Mesendoderm (in vitro differentiated cells): ENCODE measurements around the gene GSTA4.

Experiments
- DNase-seq: peaks from one replicate; pipeline ENCODE4 v3.0.0; 2013
- H2AK5ac ChIP-seq: 2 replicates; pipeline ENCODE4 v1.6.1; 2013; ENCODE audit warnings: low read length, inconsistent platforms
- H2BK120ac ChIP-seq: 2 replicates; pipeline ENCODE4 v1.6.1; 2013; ENCODE audit warnings: low read depth, mild to moderate bottlenecking, low read length, moderate library complexity, mixed read lengths
- H2BK15ac ChIP-seq: replicated peaks from 2 replicates; pipeline ENCODE4 v1.6.1; 2013; ENCODE audit warnings: low read depth, mild to moderate bottlenecking, moderate library complexity
- H2BK5ac ChIP-seq: 2 replicates; pipeline ENCODE4 v1.6.1; 2013; ENCODE audit warnings: low read length, inconsistent platforms
- H3K18ac ChIP-seq: 2 replicates; pipeline ENCODE4 v1.6.1; 2013; ENCODE audit warnings: mild to moderate bottlenecking, low read length, mixed read lengths
- H3K23ac ChIP-seq: one replicate; pipeline ENCODE4 v1.6.1; 2013; ENCODE audit warnings: low read length
- H3K27ac ChIP-seq: 2 replicates; pipeline ENCODE4 v1.5.1; 2013; ENCODE audit warnings: low read depth, mild to moderate bottlenecking, inconsistent platforms, low read length, moderate library complexity
- H3K27me3 ChIP-seq: 2 replicates; pipeline ENCODE4 v1.6.1; 2013; ENCODE audit warnings: low read length, control low read depth, mild to moderate bottlenecking, inconsistent platforms; ENCODE audit not compliant: insufficient read depth, poor library complexity
- H3K36me3 ChIP-seq: 2 replicates; pipeline ENCODE4 v1.6.1; 2013; ENCODE audit warnings: low read length, inconsistent platforms; ENCODE audit not compliant: control insufficient read depth, insufficient read depth
- H3K4ac ChIP-seq: one replicate; pipeline ENCODE4 v1.6.1; 2013; ENCODE audit warnings: low read depth, mild to moderate bottlenecking, low read length, moderate library complexity
- H3K4me1 ChIP-seq: 2 replicates; pipeline ENCODE4 v1.6.1; 2013; ENCODE audit warnings: low read depth, low read length, inconsistent platforms; ENCODE audit not compliant: control insufficient read depth
- H3K4me2 ChIP-seq: 2 replicates; pipeline ENCODE4 v1.6.1; 2013; ENCODE audit warnings: low read length
- H3K4me3 ChIP-seq: 2 replicates; pipeline ENCODE4 v1.5.1; 2013; ENCODE audit warnings: mild to moderate bottlenecking, low read length
- H3K56ac ChIP-seq: one replicate; pipeline ENCODE4 v1.6.1; 2013; ENCODE audit warnings: low read length
- H3K79me1 ChIP-seq: 2 replicates; pipeline ENCODE4 v1.6.1; 2013; ENCODE audit warnings: low read length, inconsistent platforms
- H3K79me2 ChIP-seq: 2 replicates; pipeline ENCODE4 v1.6.1; 2013; ENCODE audit warnings: mild to moderate bottlenecking, low read length; ENCODE audit not compliant: control insufficient read depth, insufficient read depth
- H3K9ac ChIP-seq: 2 replicates; pipeline ENCODE4 v1.6.1; 2013; ENCODE audit warnings: low read length, inconsistent platforms
- H4K5ac ChIP-seq: one replicate; pipeline ENCODE4 v1.6.1; 2013; ENCODE audit warnings: low read length
- H4K8ac ChIP-seq: one replicate; pipeline ENCODE4 v1.6.1; 2013; ENCODE audit warnings: low read depth, mild to moderate bottlenecking, control low read depth, low read length, moderate library complexity
- WGBS: extraction: QIAGEN DNeasy Blood & Tissue Kit; methylation state at CpG from one replicate; pipeline ENCODE4 v1.1.7; 2013; ENCODE audit warnings: low lambda C conversion rate, missing lambda C conversion rate; ENCODE audit not compliant: insufficient coverage; ENCODE audit errors: extremely low coverage; 5-methylcytosine and 5-hydroxymethylcytosine counted together

The GSTA4 gene

DNA sequence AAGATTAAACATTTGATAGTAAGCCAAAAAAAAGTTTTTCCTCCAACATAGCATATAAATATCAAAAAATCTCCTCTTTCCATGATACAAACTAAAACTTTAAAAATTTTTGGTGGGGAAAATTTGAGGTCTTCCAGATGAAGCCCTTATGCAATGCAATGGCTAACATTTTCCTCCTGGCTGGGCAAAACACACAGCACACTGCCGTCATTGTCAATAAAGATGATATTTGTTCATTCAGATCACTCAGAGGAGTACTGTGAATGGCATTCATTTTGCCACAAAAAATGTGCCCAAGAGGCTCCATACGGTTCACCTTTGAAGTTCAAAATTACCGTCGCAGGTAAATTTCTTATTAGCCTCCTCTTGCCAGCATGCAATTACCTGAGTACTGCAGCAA, 36.2 kb upstream of the GSTA4 start:
- H3K18ac ChIP-seq: no peak overlapping the region
- H3K4ac ChIP-seq: no peak overlapping the region
- DNase-seq: no peak
- H3K4me3 ChIP-seq: no peak overlapping the region
- no peak overlapping the region for H2BK15ac ChIP-seq
- H3K4me2 ChIP-seq: no peak overlapping the region
- H3K36me3 ChIP-seq: no peaks in the 10 kb centered on the region
- no peak overlapping the region for H3K56ac ChIP-seq
- H2BK120ac ChIP-seq: no peak overlapping the region
- H4K8ac ChIP-seq: no peak overlapping the region
- no peak overlapping the region for H2AK5ac ChIP-seq
- WGBS: no CpG with 5 or more reads among the region's 4 CpGs
- H3K23ac ChIP-seq: no peak overlapping the region
- no peaks in the 10 kb centered on the region for H3K27me3 ChIP-seq
- no peak overlapping the region for H2BK5ac ChIP-seq
- H3K4me1 ChIP-seq: no peaks in the 10 kb centered on the region
- no peak overlapping the region for H4K5ac ChIP-seq
- no peak overlapping the region for H3K9ac ChIP-seq
- no peaks in the 10 kb centered on the region for H3K79me2 ChIP-seq
- no peak overlapping the region for H3K27ac ChIP-seq
- H3K79me1 ChIP-seq: no peaks in the 10 kb centered on the region

GRCh38 chr6:53029761-53030160, 34.7 kb upstream of the GSTA4 start:
- no peak overlapping the region for H2AK5ac ChIP-seq
- H3K4ac ChIP-seq: no peak overlapping the region
- no peak for DNase-seq

DNA sequence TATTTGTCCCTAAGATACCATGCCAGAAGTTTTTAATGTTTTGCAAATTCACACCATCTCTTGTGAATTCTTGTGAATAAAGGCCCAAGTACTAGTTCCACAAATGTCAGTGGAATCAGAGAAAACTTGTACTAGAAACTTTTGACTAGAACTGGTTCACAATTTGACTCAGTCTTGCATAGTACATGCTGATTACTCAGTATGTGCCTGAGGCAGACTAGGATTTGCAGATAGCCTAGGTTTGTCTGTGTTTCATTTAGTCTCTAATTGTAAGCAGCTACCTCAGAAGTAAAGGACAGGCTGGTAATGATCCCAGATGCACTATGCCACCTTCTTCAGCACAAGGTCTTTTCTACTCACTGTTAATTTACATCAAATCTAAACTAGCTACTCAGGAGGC, 34.2 kb upstream of the GSTA4 start:
- H3K79me2 ChIP-seq: no peaks in the 10 kb centered on the region

More at GRCh38 chr6:53029761-53030160, 34.7 kb upstream of the GSTA4 start:
- no peaks in the 10 kb centered on the region for H3K79me2 ChIP-seq
- no peak overlapping the region for H3K18ac ChIP-seq
- H3K36me3 ChIP-seq: no peaks in the 10 kb centered on the region
- H3K4me2 ChIP-seq: no peak overlapping the region
- no peak overlapping the region for H4K5ac ChIP-seq
- H3K4me1 ChIP-seq: no peaks in the 10 kb centered on the region
- no peak overlapping the region for H3K9ac ChIP-seq
- H4K8ac ChIP-seq: no peak overlapping the region
- no peak overlapping the region for H2BK5ac ChIP-seq
- H3K56ac ChIP-seq: no peak overlapping the region
- H3K79me1 ChIP-seq: no peaks in the 10 kb centered on the region
- WGBS: no CpG with 5 or more reads among the region's 3 CpGs
- no peak overlapping the region for H3K4me3 ChIP-seq
- H3K27ac ChIP-seq: no peak overlapping the region
- H3K27me3 ChIP-seq: no peaks in the 10 kb centered on the region
- H2BK15ac ChIP-seq: no peak overlapping the region
- no peak overlapping the region for H3K23ac ChIP-seq
- H2BK120ac ChIP-seq: no peak overlapping the region

GRCh38 chr6:53028467-53028866, 33.4 kb upstream of the GSTA4 start:
- DNase-seq: no peak
- Histone ChIP-seq H2BK15ac (no peak overlapping the region), H3K4me2 (no peak overlapping the region), H3K9ac (no peak overlapping the region), H3K56ac (no peak overlapping the region), H2AK5ac (no peak overlapping the region), H3K4me1 (no peaks in the 10 kb centered on the region), H4K5ac (no peak overlapping the region), H3K27me3 (no peaks in the 10 kb centered on the region), H4K8ac (no peak overlapping the region), H3K36me3 (no peaks in the 10 kb centered on the region), H2BK120ac (no peak overlapping the region), H3K79me1 (no peaks in the 10 kb centered on the region), H3K23ac (no peak overlapping the region), H3K4ac (no peak overlapping the region), H3K4me3 (no peak overlapping the region), H3K18ac (no peak overlapping the region), H3K27ac (no peak overlapping the region), H2BK5ac (no peak overlapping the region), H3K79me2 (no peaks in the 10 kb centered on the region)
- WGBS: no CpG with 5 or more reads among the region's 1 CpG

More for the DNA sequence above, 34.2 kb upstream of the GSTA4 start:
- H2BK120ac ChIP-seq: no peak overlapping the region
- no peak overlapping the region for H3K9ac ChIP-seq
- H2AK5ac ChIP-seq: no peak overlapping the region
- no peak overlapping the region for H3K56ac ChIP-seq
- no peak overlapping the region for H3K4me2 ChIP-seq
- no peaks in the 10 kb centered on the region for H3K27me3 ChIP-seq
- H3K23ac ChIP-seq: no peak overlapping the region
- H4K8ac ChIP-seq: no peak overlapping the region
- H3K4me1 ChIP-seq: no peaks in the 10 kb centered on the region
- H3K4ac ChIP-seq: no peak overlapping the region
- H4K5ac ChIP-seq: no peak overlapping the region
- no peaks in the 10 kb centered on the region for H3K79me1 ChIP-seq
- no peak overlapping the region for H3K4me3 ChIP-seq
- no peak overlapping the region for H3K18ac ChIP-seq
- no peak overlapping the region for H3K27ac ChIP-seq
- H2BK5ac ChIP-seq: no peak overlapping the region
- no peaks in the 10 kb centered on the region for H3K36me3 ChIP-seq
- DNase-seq: no peak
- no peak overlapping the region for H2BK15ac ChIP-seq

DNA sequence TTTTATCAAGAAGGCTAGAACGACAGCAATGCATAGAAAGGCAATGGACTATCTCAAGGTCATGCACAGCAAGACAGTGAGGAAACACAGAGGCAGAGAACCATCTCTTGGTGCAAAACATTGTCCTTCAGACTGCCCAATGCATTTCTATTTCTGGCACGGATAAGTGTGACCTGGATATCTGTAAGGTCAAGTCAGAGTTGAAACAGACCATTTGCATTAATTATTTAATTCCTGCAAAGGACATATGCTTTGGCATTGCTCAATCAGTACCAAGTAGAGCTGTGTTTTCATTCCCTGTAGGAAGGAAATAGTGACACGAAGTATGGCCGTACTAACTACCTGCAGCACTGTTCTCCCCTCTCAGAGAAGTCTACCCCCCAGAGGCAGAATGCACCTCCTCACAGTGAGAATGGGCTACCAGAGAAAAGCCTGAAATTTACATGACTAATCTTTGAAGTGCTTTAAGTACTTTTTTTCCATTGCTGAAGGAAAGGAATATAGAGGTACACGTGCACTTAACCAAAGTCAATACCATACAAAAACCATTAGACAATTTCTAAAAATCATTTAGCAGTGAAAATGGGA, 32.1 kb upstream of the GSTA4 start:
- Histone ChIP-seq H3K18ac (no peak overlapping the region), H3K56ac (no peak overlapping the region), H2BK120ac (no peak overlapping the region), H2BK15ac (no peak overlapping the region), H3K27ac (no peak overlapping the region), H3K4ac (no peak overlapping the region), H3K79me2 (no peaks in the 10 kb centered on the region), H3K23ac (no peak overlapping the region), H3K4me3 (no peak overlapping the region), H3K79me1 (no peaks in the 10 kb centered on the region), H3K36me3 (no peaks in the 10 kb centered on the region), H2AK5ac (no peak overlapping the region), H4K5ac (no peak overlapping the region), H3K9ac (no peak overlapping the region), H2BK5ac (no peak overlapping the region), H4K8ac (no peak overlapping the region), H3K4me1 (no peaks in the 10 kb centered on the region), H3K4me2 (no peak overlapping the region), H3K27me3 (no peaks in the 10 kb centered on the region)
- no peak for DNase-seq
- WGBS: no CpG with 5 or more reads among the region's 5 CpGs

- Histone ChIP-seq H2BK120ac (no peak overlapping the region), H4K8ac (no peak overlapping the region), H2BK5ac (no peak overlapping the region), H2BK15ac (no peak overlapping the region), H3K4me2 (no peak overlapping the region), H3K4ac (no peak overlapping the region), H3K79me1 (no peaks in the 10 kb centered on the region), H3K56ac (no peak overlapping the region), H3K27me3 (no peaks in the 10 kb centered on the region), H3K27ac (no peak overlapping the region), H3K36me3 (no peaks in the 10 kb centered on the region), H3K23ac (no peak overlapping the region), H3K4me3 (no peak overlapping the region), H4K5ac (no peak overlapping the region), H3K79me2 (no peaks in the 10 kb centered on the region), H3K9ac (no peak overlapping the region), H3K4me1 (no peaks in the 10 kb centered on the region), H3K18ac (no peak overlapping the region), H2AK5ac (no peak overlapping the region)
- DNase-seq: no peak
- no CpG with 5 or more reads among the region's 3 CpGs for WGBS
Measured at GRCh38 chr6:53026526-53026925, 31.4 kb upstream of the GSTA4 start.
